SK-N-SH (cell line): Measurements from ENCODE around the gene CPM. TPM values are rescaled to one million over a fixed set of nuclear protein-coding genes. Genes with fewer than 3 reads are reported as not detected.
A peak's percentile ranks its signal among the peaks of the same experiment; 100 is the strongest.

ENCODE experiments used
- CTCF ChIA-PET: fragments of 300-600, 350-600 bp; formaldehyde crosslinking; extraction: SDS; loops from one replicate; lab custom pipeline; 2021; lab: Yijun Ruan, JAX
- POLR2A ChIA-PET: fragments of 350-600 bp; sonication (Branson Sonifier 250); formaldehyde crosslinking; extraction: SDS; loops from one replicate; lab custom pipeline; 2020; ENCODE audit warnings: antibody characterized with exemption, inconsistent platforms; lab: Yijun Ruan, JAX
- DNase-seq: peaks from one replicate; pipeline ENCODE4 v3.0.0; 2012
- H2AFZ ChIP-seq: fragments of 200-600 bp; sonication (generic); 2 replicates; pipeline ENCODE4 v1.8.1; 2016; ENCODE audit warnings: antibody characterized with exemption, mild to moderate bottlenecking, low read depth
- H3F3A ChIP-seq: fragments of 200-600 bp; sonication (generic); replicated peaks from 2 replicates; pipeline ENCODE3; 2016; ENCODE audit warnings: antibody characterized with exemption, mild to moderate bottlenecking; ENCODE audit not compliant: insufficient read depth
- H3K27ac ChIP-seq, 2 experiments: fragments of 200-500 bp in 1 of 2; fragments of 200-600 bp in 1 of 2; sonication (Bioruptor generic) in 1 of 2; sonication (generic), shearing (Covaris generic) in 1 of 2; 2 replicates each; pipeline versions ENCODE4 v1.5.1 to v1.6.1; 2014 to 2016; ENCODE audit warnings: low read depth in 2 of 2, inconsistent platforms in 1 of 2, low read length in 1 of 2, mild to moderate bottlenecking in 1 of 2, mixed read lengths in 1 of 2
- H3K27me3 ChIP-seq: fragments of 200-600 bp; sonication (generic), shearing (Covaris generic); 2 replicates; pipeline ENCODE4 v1.6.1; 2016; ENCODE audit warnings: mixed run types; ENCODE audit not compliant: insufficient read depth
- H3K36me3 ChIP-seq, 2 experiments: fragments of 200-500 bp in 1 of 2; fragments of 200-600 bp in 1 of 2; sonication (Bioruptor generic) in 1 of 2; sonication (generic) in 1 of 2; replicated peaks in 1 of 2; 2 replicates each; pipeline versions ENCODE3 to v1.5.1; 2014 to 2016; ENCODE audit warnings: low read length in 1 of 2, mild to moderate bottlenecking in 1 of 2; ENCODE audit not compliant: insufficient read depth in 2 of 2, control insufficient read depth in 1 of 2
- H3K4me1 ChIP-seq, 2 experiments: fragments of 200-500 bp in 1 of 2; fragments of 200-600 bp in 1 of 2; sonication (Bioruptor generic) in 1 of 2; sonication (generic), shearing (Covaris generic) in 1 of 2; 2 replicates each; pipeline versions ENCODE4 v1.5.1 to v1.6.1; 2014 to 2016; ENCODE audit warnings: low read depth in 1 of 2, low read length in 1 of 2, mixed run types in 1 of 2; ENCODE audit not compliant: insufficient read depth in 2 of 2, control insufficient read depth in 1 of 2
- H3K4me2 ChIP-seq: fragments of 200-600 bp; sonication (generic), shearing (Covaris generic); 2 replicates; pipeline ENCODE4 v1.6.1; 2017; ENCODE audit warnings: mixed run types
- H3K4me3 ChIP-seq, 2 experiments: fragments of 200-500 bp in 1 of 2; fragments of 200-600 bp in 1 of 2; sonication (Bioruptor generic) in 1 of 2; sonication (generic), shearing (Covaris generic) in 1 of 2; 2 replicates each; pipeline versions ENCODE4 v1.5.1 to v1.8.1; 2014 to 2016; ENCODE audit warnings: low read depth in 2 of 2, inconsistent platforms in 1 of 2, low read length in 1 of 2, mild to moderate bottlenecking in 1 of 2, mixed read lengths in 1 of 2, moderate library complexity in 1 of 2
- H3K79me2 ChIP-seq: fragments of 200-600 bp; sonication (generic); 2 replicates; pipeline ENCODE4 v1.8.1; 2017; ENCODE audit warnings: mild to moderate bottlenecking; ENCODE audit not compliant: insufficient read depth
- H3K9ac ChIP-seq: fragments of 200-600 bp; sonication (generic); 2 replicates; pipeline ENCODE4 v1.6.1; 2017; ENCODE audit warnings: mixed run types
- H3K9me2 ChIP-seq: fragments of 200-600 bp; sonication (generic); 2 replicates; pipeline ENCODE4 v1.6.1; 2017; ENCODE audit warnings: mixed run types
- H3K9me3 ChIP-seq: fragments of 200-600 bp; sonication (generic); 2 replicates; pipeline ENCODE4 v1.6.1; 2017; ENCODE audit warnings: mixed run types, mild to moderate bottlenecking, moderate library complexity
- H4K20me1 ChIP-seq: fragments of 200-600 bp; sonication (generic); 2 replicates; pipeline ENCODE4 v1.6.1; 2017; ENCODE audit warnings: mild to moderate bottlenecking, mixed run types; ENCODE audit not compliant: insufficient read depth
- EZH2phosphoT487 ChIP-seq: fragments of 200-600 bp; sonication (generic); IDR thresholded peaks from 2 replicates; pipeline ENCODE4 v1.6.1; 2017; ENCODE audit warnings: low read depth, mixed run types, mild to moderate bottlenecking, antibody characterized with exemption, moderate library complexity, borderline replicate concordance
- FOSL2 ChIP-seq: IDR thresholded peaks from 2 replicates; pipeline ENCODE4 v1.4.0; 2012; ENCODE audit warnings: low read depth, mild to moderate bottlenecking, moderate library complexity, borderline replicate concordance
- GABPA ChIP-seq: IDR thresholded peaks from 2 replicates; pipeline ENCODE4 v1.4.0; 2012; ENCODE audit warnings: low read depth, mild to moderate bottlenecking
- MEF2A ChIP-seq: IDR thresholded peaks from 2 replicates; pipeline ENCODE4 v1.4.0; 2012; ENCODE audit warnings: low read depth, borderline replicate concordance
- NFIC ChIP-seq: IDR thresholded peaks from 2 replicates; pipeline ENCODE4 v1.4.0; 2012; ENCODE audit warnings: borderline replicate concordance
- RCOR1 ChIP-seq: fragments of 150-350 bp; IDR thresholded peaks from 2 replicates; pipeline ENCODE4 v1.6.1; 2017; ENCODE audit warnings: antibody characterized with exemption, low read length
- RXRA ChIP-seq: IDR thresholded peaks from 2 replicates; pipeline ENCODE4 v1.4.0; 2012; ENCODE audit warnings: low read depth, mild to moderate bottlenecking, borderline replicate concordance
- TEAD4 ChIP-seq: IDR thresholded peaks from 2 replicates; pipeline ENCODE4 v1.4.0; 2012; ENCODE audit warnings: mild to moderate bottlenecking, borderline replicate concordance; ENCODE audit not compliant: insufficient read depth
- YY1 ChIP-seq: IDR thresholded peaks from 2 replicates; pipeline ENCODE4 v1.4.0; 2012; ENCODE audit warnings: low read depth, mild to moderate bottlenecking
- ZBTB33 ChIP-seq: IDR thresholded peaks from 2 replicates; pipeline ENCODE4 v1.4.0; 2012; ENCODE audit warnings: low read depth, borderline replicate concordance
- WGBS: methylation state at CpG from one replicate; pipeline ENCODE4 v1.1.6; 2017; ENCODE audit warnings: low lambda C conversion rate; 5-methylcytosine and 5-hydroxymethylcytosine counted together
- polyA plus RNA-seq, 3 experiments: library from polyadenylated mRNA; depleted of rRNA; stranded (reverse); fragments of >200 nt; gene quantifications; 2 replicates each; pipeline ENCODE4 v1.2.3, GENCODE V29; 2012
- TF ChIP-seq, protein P1 (sequence below): IDR thresholded peaks from 2 replicates; pipeline ENCODE4 v1.4.0; 2012; ENCODE audit warnings: low read depth, borderline replicate concordance
- TF ChIP-seq, protein P2 (sequence below): fragments of 150-350 bp; IDR thresholded peaks from 2 replicates; pipeline ENCODE4 v1.6.1; 2017; ENCODE audit warnings: antibody characterized with exemption, low read length, low read depth, borderline replicate concordance

The CPM gene
- polyA plus RNA-seq, 1 of the 3 experiments (the other 2 are of a cell fraction), result 10.8 TPM

DNA sequence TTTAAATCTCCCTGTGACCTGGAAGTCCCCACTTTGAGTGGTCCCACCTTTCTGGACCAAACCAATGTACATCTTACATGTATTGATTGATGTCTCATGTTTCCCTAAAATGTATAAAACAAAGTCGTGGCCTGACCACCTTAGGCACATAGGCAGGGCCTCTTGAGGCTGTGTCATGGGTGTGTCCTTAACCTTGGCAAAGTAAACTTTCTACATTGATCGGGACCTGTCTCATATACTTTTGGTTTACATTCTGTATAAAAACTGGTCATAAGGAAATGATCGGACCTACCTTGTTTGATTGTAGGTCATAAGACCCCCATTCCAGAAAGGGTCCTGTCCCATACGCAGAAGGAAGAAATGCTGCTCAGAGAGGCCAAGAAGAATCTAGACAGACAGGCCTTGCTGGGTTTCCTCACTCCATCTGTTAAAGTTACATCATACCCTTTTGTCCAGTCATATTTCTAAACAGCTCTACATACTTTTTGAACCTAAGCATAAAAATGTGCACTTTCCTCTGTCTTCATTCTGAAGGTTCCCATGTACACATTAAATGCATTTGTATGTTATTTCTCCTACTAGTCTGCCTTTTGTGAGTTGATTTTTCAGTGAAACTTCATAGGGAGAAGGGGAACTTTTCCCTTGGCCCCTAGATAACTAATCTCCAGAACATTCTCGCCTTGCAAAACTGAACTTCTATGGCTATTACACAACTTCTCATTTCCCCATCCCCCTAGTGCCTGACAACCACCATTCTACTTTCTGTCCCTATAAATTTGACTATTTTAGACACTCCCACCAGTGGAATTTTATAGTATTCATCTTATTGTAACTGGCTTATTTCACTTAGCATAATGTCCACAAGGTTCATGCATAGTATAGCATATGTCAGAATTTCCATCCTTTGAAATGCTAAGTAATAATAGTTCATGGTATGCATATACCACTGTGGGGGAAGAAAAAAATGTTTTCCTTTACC lies 30.2 kb upstream of the CPM start:
- no peaks in the 10 kb centered on the region for H3K9me2 ChIP-seq
- TF ChIP-seq RXRA (no peak), RCOR1 (no peak), YY1 (no peak), GABPA (no peak), MEF2A (no peak), TEAD4 (no peak), FOSL2 (no peak)
- TF ChIP-seq, protein P1, sequence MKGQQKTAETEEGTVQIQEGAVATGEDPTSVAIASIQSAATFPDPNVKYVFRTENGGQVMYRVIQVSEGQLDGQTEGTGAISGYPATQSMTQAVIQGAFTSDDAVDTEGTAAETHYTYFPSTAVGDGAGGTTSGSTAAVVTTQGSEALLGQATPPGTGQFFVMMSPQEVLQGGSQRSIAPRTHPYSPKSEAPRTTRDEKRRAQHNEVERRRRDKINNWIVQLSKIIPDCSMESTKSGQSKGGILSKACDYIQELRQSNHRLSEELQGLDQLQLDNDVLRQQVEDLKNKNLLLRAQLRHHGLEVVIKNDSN, result no peak
- TF ChIP-seq, protein P2, sequence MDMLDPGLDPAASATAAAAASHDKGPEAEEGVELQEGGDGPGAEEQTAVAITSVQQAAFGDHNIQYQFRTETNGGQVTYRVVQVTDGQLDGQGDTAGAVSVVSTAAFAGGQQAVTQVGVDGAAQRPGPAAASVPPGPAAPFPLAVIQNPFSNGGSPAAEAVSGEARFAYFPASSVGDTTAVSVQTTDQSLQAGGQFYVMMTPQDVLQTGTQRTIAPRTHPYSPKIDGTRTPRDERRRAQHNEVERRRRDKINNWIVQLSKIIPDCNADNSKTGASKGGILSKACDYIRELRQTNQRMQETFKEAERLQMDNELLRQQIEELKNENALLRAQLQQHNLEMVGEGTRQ, result no peak
- TF ChIP-seq, all 33 proteins: peak for 0
- Histone ChIP-seq H3K27ac (no peak overlapping the region), H3K36me3 (no peaks in the 10 kb centered on the region), H3K4me3 (no peak overlapping the region), H3F3A (no peaks in the 10 kb centered on the region), H3K4me1 (no peaks in the 10 kb centered on the region), H3K27me3 (no peaks in the 10 kb centered on the region), H3K9ac (no peak overlapping the region), H3K79me2 (no peaks in the 10 kb centered on the region), H3K4me2 (no peak overlapping the region), H3K9me3 (no peaks in the 10 kb centered on the region), H4K20me1 (no peaks in the 10 kb centered on the region), H2AFZ (no peak overlapping the region)
- WGBS, result 42% methylated on average over 5 of the region's 5 CpGs
- POLR2A ChIA-PET, result no interaction called here
- CTCF ChIA-PET, result no interaction called here
- no peak for DNase-seq

- Histone ChIP-seq H3K4me2 (no peak overlapping the region), H3K79me2 (no peaks in the 10 kb centered on the region), H3K4me1 (no peaks in the 10 kb centered on the region), H3K9me3 (no peaks in the 10 kb centered on the region), H3K9me2 (no peaks in the 10 kb centered on the region), H3K4me3 (no peak overlapping the region), H3K36me3 (no peaks in the 10 kb centered on the region), H3K27ac (no peak overlapping the region), H3F3A (no peaks in the 10 kb centered on the region), H3K9ac (no peak overlapping the region), H2AFZ (peak overlapping the region; percentile 20; the same call in 1 of the 2 replicates), H3K27me3 (no peaks in the 10 kb centered on the region), H4K20me1 (no peaks in the 10 kb centered on the region)
- ChIA-PET POLR2A (no interaction called here), CTCF (interaction anchor here (1.0 kb wide), 1 partner anchor 11 kb away, joined by 3 read pairs; no protein-coding TSS in a partner anchor)
- TF ChIP-seq ZBTB33 (no peak), NFIC (0 out of 2 replicates have a peak, but pooled peaks have one; percentile 7), EZH2phosphoT487 (no peak), RCOR1 (no peak)
- no peak for DNase-seq
- WGBS, result 36% methylated on average over 7 of the region's 7 CpGs
Observed at GRCh38 chr12:68959891-68960464, 27.0 kb upstream of the CPM start.
